ENCODE results near the gene MEST.
"Not testable (repeated sequence)": the region's sequence is repeated elsewhere in the genome, so short reads cannot be mapped to it uniquely, and the experiment has no call there.

Gene MEST

GRCh38 chr7:130490311-130490791 is 1.5 kb upstream of the MEST start:
- H3K9ac ChIP-seq (ENCODE audit: low read depth, low read length) = peak overlapping the region; percentile 47
- peaks cover 7% of the 10 kb centered on the region; the same call in 1 of the 2 replicates for H3K9me3 ChIP-seq (ENCODE audit: control insufficient read depth, insufficient read depth, low read length)
- H3K36me3 ChIP-seq (ENCODE audit: insufficient read depth, low read length) = no peaks in the 10 kb centered on the region; the same call in 1 of the 2 replicates
- no peaks in the 10 kb centered on the region for H3K4me1 ChIP-seq (ENCODE audit: insufficient read depth, low read length)

GRCh38 chr7:130490888-130491804 is 739 bp upstream of the MEST start:
- Histone ChIP-seq H3K36me3 (ENCODE audit: insufficient read depth, low read length) (no peaks in the 10 kb centered on the region; the same call in 1 of the 2 replicates), H3K4me1 (ENCODE audit: insufficient read depth, low read length) (no peaks in the 10 kb centered on the region), H3K9me3 (ENCODE audit: control insufficient read depth, insufficient read depth, low read length) (peaks cover 7% of the 10 kb centered on the region; the same call in 1 of the 2 replicates), H3K9ac (ENCODE audit: low read depth, low read length) (peak overlapping the region; percentile 49)

GRCh38 chr7:130492523-130493274 is 814 bp downstream of the MEST start:
- H3K9ac ChIP-seq (ENCODE audit: low read depth, low read length) = peak overlapping the region; percentile 49; the same call in 1 of the 2 replicates
- peaks cover 7% of the 10 kb centered on the region; the same call in 1 of the 2 replicates for H3K9me3 ChIP-seq (ENCODE audit: control insufficient read depth, insufficient read depth, low read length)
- H3K4me1 ChIP-seq (ENCODE audit: insufficient read depth, low read length) = no peaks in the 10 kb centered on the region
- H3K36me3 ChIP-seq (ENCODE audit: insufficient read depth, low read length) = no peaks in the 10 kb centered on the region; the same call in 1 of the 2 replicates

GRCh38 chr7:130493275-130493873 is 1.5 kb downstream of the MEST start:
- Histone ChIP-seq H3K9ac (ENCODE audit: low read depth, low read length) (no peak overlapping the region), H3K36me3 (ENCODE audit: insufficient read depth, low read length) (no peaks in the 10 kb centered on the region; the same call in 1 of the 2 replicates), H3K9me3 (ENCODE audit: control insufficient read depth, insufficient read depth, low read length) (peaks cover 7% of the 10 kb centered on the region; the same call in 1 of the 2 replicates), H3K4me1 (ENCODE audit: insufficient read depth, low read length) (no peaks in the 10 kb centered on the region)

GRCh38 chr7:130494431-130494858 is 2.6 kb downstream of the MEST start:
- Histone ChIP-seq H3K36me3 (ENCODE audit: insufficient read depth, low read length) (no peaks in the 10 kb centered on the region; the same call in 1 of the 2 replicates), H3K4me1 (ENCODE audit: insufficient read depth, low read length) (no peaks in the 10 kb centered on the region), H3K9me3 (ENCODE audit: control insufficient read depth, insufficient read depth, low read length) (peaks cover 7% of the 10 kb centered on the region; the same call in 1 of the 2 replicates), H3K9ac (ENCODE audit: low read depth, low read length) (no peak overlapping the region)

GRCh38 chr7:130500463-130500862 is 8.6 kb downstream of the MEST start:
- Histone ChIP-seq H3K36me3 (ENCODE audit: insufficient read depth, low read length) (no peaks in the 10 kb centered on the region; the same call in 1 of the 2 replicates), H3K4me1 (ENCODE audit: insufficient read depth, low read length) (no peaks in the 10 kb centered on the region), H3K9me3 (ENCODE audit: control insufficient read depth, insufficient read depth, low read length) (no peaks in the 10 kb centered on the region), H3K9ac (ENCODE audit: low read depth, low read length) (no peak overlapping the region)

- H3K9ac ChIP-seq (ENCODE audit: low read depth, low read length) = no peak overlapping the region
- no peaks in the 10 kb centered on the region for H3K4me1 ChIP-seq (ENCODE audit: insufficient read depth, low read length)
- H3K9me3 ChIP-seq (ENCODE audit: control insufficient read depth, insufficient read depth, low read length) = no peaks in the 10 kb centered on the region
- no peaks in the 10 kb centered on the region; the same call in 1 of the 2 replicates for H3K36me3 ChIP-seq (ENCODE audit: insufficient read depth, low read length)
These were observed 9.0 kb downstream of the MEST start for GRCh38 chr7:130500910-130501309.

- no peak overlapping the region for H3K9ac ChIP-seq (ENCODE audit: low read depth, low read length)
- no peaks in the 10 kb centered on the region for H3K4me1 ChIP-seq (ENCODE audit: insufficient read depth, low read length)
- H3K36me3 ChIP-seq (ENCODE audit: insufficient read depth, low read length) = peaks cover 10% of the 10 kb centered on the region
- no peaks in the 10 kb centered on the region for H3K9me3 ChIP-seq (ENCODE audit: control insufficient read depth, insufficient read depth, low read length)
These were observed 13.9 kb downstream of the MEST start for GRCh38 chr7:130505753-130506152.

- H3K4me1 ChIP-seq (ENCODE audit: insufficient read depth, low read length) = no peaks in the 10 kb centered on the region
- H3K9ac ChIP-seq (ENCODE audit: low read depth, low read length) = no peak overlapping the region
- no peaks in the 10 kb centered on the region for H3K9me3 ChIP-seq (ENCODE audit: control insufficient read depth, insufficient read depth, low read length)
- H3K36me3 ChIP-seq (ENCODE audit: insufficient read depth, low read length) = peaks cover 10% of the 10 kb centered on the region
These were observed 14.5 kb downstream of the MEST start for GRCh38 chr7:130506358-130506757.

- not testable (repeated sequence) for H3K36me3 ChIP-seq (ENCODE audit: insufficient read depth, low read length); H3K4me1 ChIP-seq (ENCODE audit: insufficient read depth, low read length); H3K9me3 ChIP-seq (ENCODE audit: control insufficient read depth, insufficient read depth, low read length); H3K9ac ChIP-seq (ENCODE audit: low read depth, low read length)
These were observed 20.2 kb downstream of the MEST start for GRCh38 chr7:130512038-130512437.

GRCh38 chr7:130513447-130513846 is 21.6 kb downstream of the MEST start:
- Histone ChIP-seq H3K4me1 (ENCODE audit: insufficient read depth, low read length) (no peaks in the 10 kb centered on the region), H3K9me3 (ENCODE audit: control insufficient read depth, insufficient read depth, low read length) (no peaks in the 10 kb centered on the region), H3K36me3 (ENCODE audit: insufficient read depth, low read length) (no peaks in the 10 kb centered on the region; the same call in 1 of the 2 replicates), H3K9ac (ENCODE audit: low read depth, low read length) (no peak overlapping the region)

- Histone ChIP-seq H3K4me1 (ENCODE audit: insufficient read depth, low read length) (no peaks in the 10 kb centered on the region), H3K9ac (ENCODE audit: low read depth, low read length) (no peak overlapping the region), H3K36me3 (ENCODE audit: insufficient read depth, low read length) (no peaks in the 10 kb centered on the region; the same call in 1 of the 2 replicates), H3K9me3 (ENCODE audit: control insufficient read depth, insufficient read depth, low read length) (no peaks in the 10 kb centered on the region)
These were observed 23.6 kb downstream of the MEST start for GRCh38 chr7:130515315-130516040.

- Histone ChIP-seq H3K9ac (ENCODE audit: low read depth, low read length) (no peak overlapping the region), H3K9me3 (ENCODE audit: control insufficient read depth, insufficient read depth, low read length) (no peaks in the 10 kb centered on the region), H3K4me1 (ENCODE audit: insufficient read depth, low read length) (no peaks in the 10 kb centered on the region), H3K36me3 (ENCODE audit: insufficient read depth, low read length) (no peaks in the 10 kb centered on the region)
These were observed 29.5 kb downstream of the MEST start for GRCh38 chr7:130521258-130521951.
